WTC11 (cell line): Measurements from ENCODE around the gene DLG5. TPM values are rescaled to one million over a fixed set of nuclear protein-coding genes. Genes with fewer than 3 reads are reported as not detected.

ENCODE experiments used
- ATAC-seq: fragments of 200-7000 bp; cut with Tn5 transposase; 2 replicates; pipeline ENCODE4 v1.10.0; 2021; ENCODE audit warnings: mild to moderate bottlenecking, moderate library complexity
- CTCF ChIA-PET: fragments of 300-600 bp; sonication (Branson Sonifier 250); formaldehyde crosslinking; loops from one replicate; lab custom pipeline; 2021; ENCODE audit warnings: antibody characterized with exemption; lab: Charles Lee
- POLR2A ChIA-PET: fragments of 350-600 bp; sonication (Branson Sonifier 250); formaldehyde crosslinking; loops from one replicate; lab custom pipeline; 2021; ENCODE audit warnings: antibody characterized with exemption; lab: Charles Lee
- DNase-seq: peaks from one replicate; pipeline ENCODE4 v3.0.0; 2021; ENCODE audit warnings: low spot score
- H3K27ac Mint-ChIP-seq: 2 replicates; pipeline ENCODE4 v1.8.0; 2021; ENCODE audit warnings: mixed read lengths
- H3K27me3 Mint-ChIP-seq: 2 replicates; pipeline ENCODE4 v1.8.0; 2021; ENCODE audit warnings: low read depth, mild to moderate bottlenecking, moderate library complexity, mixed read lengths
- H3K36me3 Mint-ChIP-seq: 2 replicates; pipeline ENCODE4 v1.8.0; 2021; ENCODE audit warnings: mixed read lengths
- H3K4me1 Mint-ChIP-seq: 2 replicates; pipeline ENCODE4 v1.8.0; 2022; ENCODE audit warnings: mixed read lengths
- H3K4me3 Mint-ChIP-seq: 2 replicates; pipeline ENCODE4 v1.8.0; 2021; ENCODE audit warnings: mild to moderate bottlenecking, moderate library complexity, mixed read lengths
- H3K9me3 Mint-ChIP-seq: 2 replicates; pipeline ENCODE4 v1.8.0; 2021; ENCODE audit warnings: mixed read lengths
- ATF3 ChIP-seq: sonication (generic); formaldehyde crosslinking; conservative IDR thresholded peaks from 2 replicates; pipeline ENCODE4 v1.8.1; 2022; ENCODE audit warnings: mild to moderate bottlenecking, missing genetic modification reagents
- CBFB ChIP-seq: sonication (generic); formaldehyde crosslinking; IDR thresholded peaks from 2 replicates; pipeline ENCODE4 v1.8.1; 2022; ENCODE audit warnings: mild to moderate bottlenecking, low read depth, missing genetic modification reagents
- CREM ChIP-seq: sonication (generic); formaldehyde crosslinking; IDR thresholded peaks from 2 replicates; pipeline ENCODE4 v1.8.1; 2022; ENCODE audit warnings: mild to moderate bottlenecking, missing genetic modification reagents, moderate library complexity
- E2F5 ChIP-seq: sonication (generic); formaldehyde crosslinking; IDR thresholded peaks from 2 replicates; pipeline ENCODE4 v1.8.1; 2022; ENCODE audit warnings: mild to moderate bottlenecking, moderate library complexity, missing genetic modification reagents
- FOXP4 ChIP-seq: sonication (generic); formaldehyde crosslinking; IDR thresholded peaks from 2 replicates; pipeline ENCODE4 v1.8.0; 2022; ENCODE audit warnings: mild to moderate bottlenecking, missing genetic modification reagents
- HMGXB4 ChIP-seq: sonication (generic); formaldehyde crosslinking; IDR thresholded peaks from 2 replicates; pipeline ENCODE4 v1.8.1; 2023; ENCODE audit warnings: mild to moderate bottlenecking, moderate library complexity, missing genetic modification reagents
- KAT7 ChIP-seq: sonication (generic); formaldehyde crosslinking; IDR thresholded peaks from 2 replicates; pipeline ENCODE4 v1.8.1; 2023; ENCODE audit warnings: missing genetic modification reagents, mild to moderate bottlenecking, borderline replicate concordance
- MYBL2 ChIP-seq: sonication (generic); formaldehyde crosslinking; IDR thresholded peaks from 2 replicates; pipeline ENCODE4 v1.8.1; 2023; ENCODE audit warnings: mild to moderate bottlenecking, moderate library complexity, missing genetic modification reagents
- NR2C2 ChIP-seq: sonication (generic); formaldehyde crosslinking; IDR thresholded peaks from 2 replicates; pipeline ENCODE4 v1.8.0; 2022; ENCODE audit warnings: mild to moderate bottlenecking, missing genetic modification reagents
- NR3C1 ChIP-seq: sonication (generic); formaldehyde crosslinking; conservative IDR thresholded peaks from 2 replicates; pipeline ENCODE4 v1.8.1; 2023; ENCODE audit warnings: low read depth, mild to moderate bottlenecking, missing genetic modification reagents
- OVOL2 ChIP-seq: fragments of 250-450 bp; sonication (Bioruptor Pico); IDR thresholded peaks from 2 replicates; pipeline ENCODE4 v1.9.0; 2021; ENCODE audit warnings: mild to moderate bottlenecking, borderline replicate concordance
- PRRX2 ChIP-seq: fragments of 250-450 bp; sonication (Bioruptor Pico); IDR thresholded peaks from 2 replicates; pipeline ENCODE4 v1.8.0; 2021; ENCODE audit warnings: mild to moderate bottlenecking
- SMAD3 ChIP-seq: sonication (generic); formaldehyde crosslinking; IDR thresholded peaks from 2 replicates; pipeline ENCODE4 v1.8.0; 2022; ENCODE audit warnings: missing genetic modification reagents, mild to moderate bottlenecking, borderline replicate concordance
- SMAD4 ChIP-seq: sonication (generic); formaldehyde crosslinking; IDR thresholded peaks from 2 replicates; pipeline ENCODE4 v1.8.0; 2022; ENCODE audit warnings: mild to moderate bottlenecking, missing genetic modification reagents
- SOX15 ChIP-seq: fragments of 250-450 bp; sonication (Bioruptor Pico); IDR thresholded peaks from 2 replicates; pipeline ENCODE4 v1.9.0; 2021; ENCODE audit warnings: mild to moderate bottlenecking
- USF1 ChIP-seq: sonication (generic); formaldehyde crosslinking; IDR thresholded peaks from 2 replicates; pipeline ENCODE4 v1.8.0; 2022; ENCODE audit warnings: mild to moderate bottlenecking, missing genetic modification reagents
- ZBTB43 ChIP-seq: sonication (generic); formaldehyde crosslinking; IDR thresholded peaks from 2 replicates; pipeline ENCODE4 v1.8.1; 2023; ENCODE audit warnings: mild to moderate bottlenecking, missing genetic modification reagents
- ZNF138 ChIP-seq: sonication (generic); formaldehyde crosslinking; conservative IDR thresholded peaks from 2 replicates; pipeline ENCODE4 v1.8.1; 2022; ENCODE audit warnings: mild to moderate bottlenecking, moderate library complexity, missing genetic modification reagents
- ZNF396 ChIP-seq: fragments of 250-450 bp; sonication (Bioruptor Pico); IDR thresholded peaks from 2 replicates; pipeline ENCODE4 v1.8.0; 2021; ENCODE audit warnings: mild to moderate bottlenecking, moderate library complexity, borderline replicate concordance
- ZSCAN18 ChIP-seq: fragments of 250-450 bp; sonication (Bioruptor Pico); IDR thresholded peaks from 2 replicates; pipeline ENCODE4 v2.1.2; 2022; ENCODE audit warnings: mild to moderate bottlenecking, moderate library complexity
- total RNA-seq: library from RNA; stranded (reverse); gene quantifications from 3 replicates; pipeline ENCODE4 v1.2.3, GENCODE V29; 2021

The DLG5 gene
- total RNA-seq, 1 experiment from 2014 or later = 65.5 TPM

GRCh38 chr10:77816311-77816710, 110.2 kb downstream of the DLG5 start:
- POLR2A ChIA-PET = no interaction called here
- Mint-ChIP-seq H3K27ac (no peak overlapping the region), H3K4me3 (no peak overlapping the region), H3K27me3 (no peaks in the 10 kb centered on the region), H3K36me3 (peaks cover 56% of the 10 kb centered on the region), H3K9me3 (no peaks in the 10 kb centered on the region), H3K4me1 (no peaks in the 10 kb centered on the region)
- TF ChIP-seq E2F5 (CRISPR knock-in tag) (no peak), ZBTB43 (CRISPR knock-in tag) (no peak)
- no peak for DNase-seq
- CTCF ChIA-PET = interaction anchor here (1.2 to 1.5 kb wide), 2 partner anchors 74 to 158 kb away, joined by 3 read pairs; no protein-coding TSS in a partner anchor
- no peak for ATAC-seq

- Mint-ChIP-seq H3K27ac (no peak overlapping the region; the same call in 1 of the 2 replicates), H3K4me3 (no peak overlapping the region), H3K36me3 (peaks cover 62% of the 10 kb centered on the region), H3K4me1 (no peaks in the 10 kb centered on the region), H3K9me3 (no peaks in the 10 kb centered on the region), H3K27me3 (no peaks in the 10 kb centered on the region)
- TF ChIP-seq FOXP4 (no peak), OVOL2 (no peak), ZNF138 (no peak), PRRX2 (CRISPR knock-in tag) (no peak), CREM (no peak), SMAD3 (no peak), ATF3 (CRISPR knock-in tag) (no peak), NR2C2 (CRISPR knock-in tag) (no peak)
- CTCF ChIA-PET = no interaction called here
- DNase-seq (no peak), ATAC-seq (no peak)
- POLR2A ChIA-PET = no interaction called here
These were observed 113.8 kb downstream of the DLG5 start for GRCh38 chr10:77812741-77813140.

GRCh38 chr10:77811831-77812430, 114.6 kb downstream of the DLG5 start:
- POLR2A ChIA-PET = interaction anchor here (0.7 kb wide), 1 partner anchor 672 kb away, joined by 4 read pairs; no protein-coding TSS in a partner anchor
- no peak overlapping the region for H3K27ac Mint-ChIP-seq

More at GRCh38 chr10:77811831-77812430, 114.6 kb downstream of the DLG5 start:
- Mint-ChIP-seq H3K9me3 (no peaks in the 10 kb centered on the region), H3K36me3 (peaks cover 62% of the 10 kb centered on the region), H3K4me3 (no peak overlapping the region), H3K27me3 (no peaks in the 10 kb centered on the region), H3K4me1 (no peaks in the 10 kb centered on the region)
- ATAC-seq = no peak
- TF ChIP-seq SMAD3 = no peak
- TF ChIP-seq OVOL2 = no peak
- no peak for TF ChIP-seq SMAD4 (CRISPR knock-in tag)
- TF ChIP-seq USF1 (CRISPR knock-in tag) = no peak
- no peak for TF ChIP-seq HMGXB4 (CRISPR knock-in tag)
- no peak for TF ChIP-seq ZSCAN18
- TF ChIP-seq KAT7 (CRISPR knock-in tag) = no peak
- TF ChIP-seq MYBL2 (CRISPR knock-in tag) = no peak
- TF ChIP-seq ZNF396 = no peak
- no peak for TF ChIP-seq NR3C1 (CRISPR knock-in tag)
- TF ChIP-seq SOX15 (CRISPR knock-in tag) = no peak
- no peak for TF ChIP-seq CBFB (CRISPR knock-in tag)
- CTCF ChIA-PET = interaction anchor here (1.1 to 1.6 kb wide), 2 partner anchors 78 to 162 kb away, joined by 3 to 5 read pairs; no protein-coding TSS in a partner anchor
- DNase-seq = no peak
